ENCODE results near the gene LIF. TPM values are rescaled to one million over a fixed set of nuclear protein-coding genes. Genes with fewer than 3 reads are reported as not detected.
A peak's percentile ranks its signal among the peaks of the same experiment; 100 is the strongest.

LIF gene
- total and polyA plus RNA-seq, 8 donors, result 0.35 to 5.0 (median 2.2) TPM; not detected in 2

GRCh38 chr22:30294066-30294465, 47.5 kb upstream of the LIF start:
- Histone ChIP-seq H3K36me3 (peaks cover 49 to 76% (median 75%) of the 10 kb centered on the region in 4 donors), H3K4me1 (peaks cover 49 to 54% (median 51%) of the 10 kb centered on the region in 4 donors), H3K4me3 (no peak overlapping the region), H3K9me3 (no peaks in the 10 kb centered on the region), H3K27ac (no peak overlapping the region), H3K27me3 (no peaks in the 10 kb centered on the region)
- 90 to 99% (median 96%) methylated on average over 4 to 9 of the region's 9 CpGs for WGBS, 5 donors
- TF ChIP-seq POLR2A (IDR thresholded peaks at IDR 0.05), result no peak
- no peak for TF ChIP-seq EP300 (IDR thresholded peaks at IDR 0.05)
- TF ChIP-seq POLR2AphosphoS5 (IDR thresholded peaks at IDR 0.05), result no peak
- TF ChIP-seq CTCF (IDR thresholded peaks at IDR 0.05), result no peak
- intact Hi-C loops (cut with DNase I; ENCODE audit: low total_unique reads), result no loop called here
- DNase-seq, result no peak

- H3K36me3 ChIP-seq, result peaks cover 38 to 66% (median 65%) of the 10 kb centered on the region in 4 donors
- TF ChIP-seq POLR2AphosphoS5 (IDR thresholded peaks at IDR 0.05) (no peak), POLR2A (IDR thresholded peaks at IDR 0.05) (no peak), CTCF (IDR thresholded peaks at IDR 0.05) (no peak), EP300 (IDR thresholded peaks at IDR 0.05) (no peak)
- H3K27me3 ChIP-seq, result no peaks in the 10 kb centered on the region
- WGBS, 5 donors, result 88 to 97% (median 93%) methylated on average over 5 to 7 of the region's 7 CpGs
- H3K4me3 ChIP-seq, result no peak overlapping the region
- H3K9me3 ChIP-seq, result no peaks in the 10 kb centered on the region
- no peak for DNase-seq
- intact Hi-C loops (cut with DNase I; ENCODE audit: low total_unique reads), result no loop called here
- H3K27ac ChIP-seq, result peak overlapping the region in 3 of 5 donors; percentile 89 to 97 (median 94)
- peaks cover 47 to 53% (median 51%) of the 10 kb centered on the region in 4 donors for H3K4me1 ChIP-seq
Measured at GRCh38 chr22:30293026-30293425, 46.5 kb upstream of the LIF start.

GRCh38 chr22:30292069-30292970, 45.8 kb upstream of the LIF start:
- no peak for DNase-seq
- Histone ChIP-seq H3K4me1 (peaks cover 41 to 53% (median 51%) of the 10 kb centered on the region in 4 donors), H3K4me3 (no peak overlapping the region), H3K36me3 (peaks cover 37 to 59% (median 58%) of the 10 kb centered on the region in 4 donors), H3K9me3 (no peaks in the 10 kb centered on the region), H3K27me3 (no peaks in the 10 kb centered on the region), H3K27ac (peak overlapping the region in 4 of 5 donors; percentile 85 to 97 (median 92))
- 76 to 90% (median 84%) methylated on average over 14 to 18 of the region's 18 CpGs for WGBS, 5 donors
- TF ChIP-seq EP300 (IDR thresholded peaks at IDR 0.05) (no peak), CTCF (IDR thresholded peaks at IDR 0.05) (no peak), POLR2AphosphoS5 (IDR thresholded peaks at IDR 0.05) (no peak), POLR2A (IDR thresholded peaks at IDR 0.05) (no peak)
- intact Hi-C loops (cut with DNase I; ENCODE audit: low total_unique reads), result no loop called here

- peaks cover 30 to 56% (median 51%) of the 10 kb centered on the region in 4 donors for H3K36me3 ChIP-seq
- peak; percentile 88 to 91 for DNase-seq
- 28 to 50% (median 35%) methylated on average over 11 to 13 of the region's 13 CpGs for whole genome bisulfite sequencing, 5 donors
- peak overlapping the region; percentile 85 to 97 (median 89) for H3K27ac ChIP-seq
- H3K27me3 ChIP-seq, result no peaks in the 10 kb centered on the region
- H3K4me3 ChIP-seq, result no peak overlapping the region
- peaks cover 36 to 55% (median 48%) of the 10 kb centered on the region in 4 donors for H3K4me1 ChIP-seq
- intact Hi-C loops (cut with DNase I; ENCODE audit: low total_unique reads), result no loop called here
- H3K9me3 ChIP-seq, result no peaks in the 10 kb centered on the region
- TF ChIP-seq POLR2AphosphoS5 (IDR thresholded peaks at IDR 0.05) (peak; percentile 85 to 96 (median 92)), EP300 (IDR thresholded peaks at IDR 0.05) (peak; percentile 97), POLR2A (IDR thresholded peaks at IDR 0.05) (no peak), CTCF (IDR thresholded peaks at IDR 0.05) (peak in 1 of 7 experiments; percentile 26)
Measured at GRCh38 chr22:30291058-30291892, 44.7 kb upstream of the LIF start.

Data from stomach (tissue), 9 donors.